Fibroblast of lung (primary cell): ENCODE results near the gene MLYCD.

Experiments
- CTCF ChIP-seq, 2 donors: IDR thresholded peaks in 1 of 2; conservative IDR thresholded peaks in 1 of 2; 1 replicate in 1 of 2; 2 replicates in 1 of 2; pipeline ENCODE4 v1.5.1; 2011 to 2012; ENCODE audit warnings: low read length in 2 of 2, control low read depth in 1 of 2, inconsistent platforms in 1 of 2, low read depth in 1 of 2, mild to moderate bottlenecking in 1 of 2
- EZH2 ChIP-seq: IDR thresholded peaks from 2 replicates; pipeline ENCODE4 v1.5.1; 2012; ENCODE audit warnings: low read length, control low read depth, mild to moderate bottlenecking; ENCODE audit errors: missing control alignments

- TF ChIP-seq CTCF (conservative IDR thresholded peaks at IDR 0.05 in 1 of 2, IDR thresholded peaks at IDR 0.05 in 1 of 2; ENCODE audit: low read depth in 1 of 2, low read length in 2 of 2): no peak
- no peak for TF ChIP-seq EZH2
Measured at GRCh38 chr16:83937922-83938885, 39.3 kb downstream of the MLYCD start.
